HEK293 (cell line): Measurements from ENCODE around the gene BTF3.

Experiments used
- FEZF1 ChIP-seq: fragments of 450-650 bp; formaldehyde crosslinking; IDR thresholded peaks from 2 replicates; pipeline ENCODE4 v1.5.1; 2016; ENCODE audit warnings: missing biosample characterization, missing genetic modification characterization
- HOXC10 ChIP-seq: sonication (generic); formaldehyde crosslinking; IDR thresholded peaks from 2 replicates; pipeline ENCODE4 v1.8.1; 2023; ENCODE audit warnings: mild to moderate bottlenecking, missing genetic modification reagents
- KLF17 ChIP-seq: fragments of 450-650 bp; formaldehyde crosslinking; IDR thresholded peaks from 2 replicates; pipeline ENCODE4 v1.5.1; 2016; ENCODE audit warnings: missing biosample characterization, missing genetic modification characterization
- MEIS1 ChIP-seq: sonication (generic); formaldehyde crosslinking; IDR thresholded peaks from 2 replicates; pipeline ENCODE4 v1.8.1; 2022; ENCODE audit warnings: missing genetic modification reagents, mild to moderate bottlenecking, borderline replicate concordance
- REPIN1 ChIP-seq: fragments of 450-650 bp; formaldehyde crosslinking; IDR thresholded peaks from 2 replicates; pipeline ENCODE4 v1.5.1; 2017; ENCODE audit warnings: missing biosample characterization, missing genetic modification characterization, low read depth
- SP3 ChIP-seq: fragments of 450-650 bp; formaldehyde crosslinking; IDR thresholded peaks from 2 replicates; pipeline ENCODE4 v1.5.1; 2016; ENCODE audit warnings: missing biosample characterization, missing genetic modification characterization
- YY1 ChIP-seq: fragments of 450-650 bp; formaldehyde crosslinking; IDR thresholded peaks from 2 replicates; pipeline ENCODE4 v1.5.1; 2018; ENCODE audit warnings: missing biosample characterization, missing genetic modification characterization
- ZBTB1 ChIP-seq: fragments of 450-650 bp; formaldehyde crosslinking; IDR thresholded peaks from 2 replicates; pipeline ENCODE4 v1.5.1; 2016; ENCODE audit warnings: missing biosample characterization, missing genetic modification characterization
- ZBTB6 ChIP-seq: fragments of 450-650 bp; formaldehyde crosslinking; IDR thresholded peaks from 2 replicates; pipeline ENCODE4 v1.5.1; 2017; ENCODE audit warnings: missing biosample characterization, missing genetic modification characterization
- ZEB2 ChIP-seq: fragments of 450-650 bp; formaldehyde crosslinking; IDR thresholded peaks from 2 replicates; pipeline ENCODE4 v1.5.1; 2016; ENCODE audit warnings: missing biosample characterization, missing genetic modification characterization
- ZFP3 ChIP-seq: fragments of 450-650 bp; formaldehyde crosslinking; IDR thresholded peaks from 2 replicates; pipeline ENCODE4 v1.5.1; 2016; ENCODE audit warnings: low read depth, missing biosample characterization, missing genetic modification characterization
- ZNF148 ChIP-seq: fragments of 450-650 bp; formaldehyde crosslinking; IDR thresholded peaks from 2 replicates; pipeline ENCODE4 v1.5.0; 2017; ENCODE audit warnings: missing biosample characterization, missing genetic modification characterization, borderline replicate concordance
- ZNF16 ChIP-seq: fragments of 450-650 bp; formaldehyde crosslinking; IDR thresholded peaks from 2 replicates; pipeline ENCODE4 v1.5.1; 2016; ENCODE audit warnings: low read depth, missing biosample characterization, missing genetic modification characterization
- ZNF266 ChIP-seq: fragments of 450-650 bp; formaldehyde crosslinking; IDR thresholded peaks from 2 replicates; pipeline ENCODE4 v1.5.1; 2016; ENCODE audit warnings: missing biosample characterization, missing genetic modification characterization, low read depth
- ZNF280D ChIP-seq: fragments of 450-650 bp; formaldehyde crosslinking; IDR thresholded peaks from 2 replicates; pipeline ENCODE4 v1.5.1; 2016; ENCODE audit warnings: missing biosample characterization, missing genetic modification characterization
- ZNF292 ChIP-seq: fragments of 450-650 bp; formaldehyde crosslinking; IDR thresholded peaks from 2 replicates; pipeline ENCODE4 v1.5.1; 2016; ENCODE audit warnings: low read depth, missing biosample characterization, missing genetic modification characterization, borderline replicate concordance
- ZNF362 ChIP-seq: fragments of 450-650 bp; formaldehyde crosslinking; IDR thresholded peaks from 2 replicates; pipeline ENCODE4 v1.5.1; 2016; ENCODE audit warnings: missing biosample characterization, missing genetic modification characterization
- ZNF501 ChIP-seq: fragments of 450-650 bp; formaldehyde crosslinking; IDR thresholded peaks from 2 replicates; pipeline ENCODE4 v1.5.1; 2016; ENCODE audit warnings: missing biosample characterization, missing genetic modification characterization
- ZNF530 ChIP-seq: fragments of 450-650 bp; formaldehyde crosslinking; IDR thresholded peaks from 2 replicates; pipeline ENCODE4 v1.5.1; 2016; ENCODE audit warnings: low read depth, missing biosample characterization, missing genetic modification characterization
- ZNF571 ChIP-seq: fragments of 450-650 bp; formaldehyde crosslinking; IDR thresholded peaks from 2 replicates; pipeline ENCODE4 v1.5.0; 2017; ENCODE audit warnings: missing biosample characterization, missing genetic modification characterization
- ZNF585B ChIP-seq: fragments of 450-650 bp; formaldehyde crosslinking; IDR thresholded peaks from 2 replicates; pipeline ENCODE4 v1.5.1; 2016; ENCODE audit warnings: missing biosample characterization, missing genetic modification characterization
- ZNF639 ChIP-seq: fragments of 450-650 bp; formaldehyde crosslinking; IDR thresholded peaks from 2 replicates; pipeline ENCODE4 v1.5.1; 2016; ENCODE audit warnings: missing biosample characterization, missing genetic modification characterization
- ZNF660 ChIP-seq: fragments of 450-650 bp; IDR thresholded peaks from 2 replicates; pipeline ENCODE4 v1.5.1; 2018; ENCODE audit warnings: missing biosample characterization, mild to moderate bottlenecking, missing genetic modification characterization
- ZNF830 ChIP-seq: fragments of 450-650 bp; IDR thresholded peaks from 2 replicates; pipeline ENCODE4 v1.5.0; 2018; ENCODE audit warnings: missing biosample characterization, missing genetic modification characterization, low read depth, mild to moderate bottlenecking, moderate library complexity
- ZSCAN18 ChIP-seq: fragments of 450-650 bp; formaldehyde crosslinking; IDR thresholded peaks from 2 replicates; pipeline ENCODE4 v1.5.1; 2016; ENCODE audit warnings: missing biosample characterization, missing genetic modification characterization
- ZSCAN23 ChIP-seq: fragments of 450-650 bp; formaldehyde crosslinking; IDR thresholded peaks from 2 replicates; pipeline ENCODE4 v1.5.1; 2016; ENCODE audit warnings: missing biosample characterization, missing genetic modification characterization
- ZSCAN5A ChIP-seq: fragments of 450-650 bp; formaldehyde crosslinking; IDR thresholded peaks from 2 replicates; pipeline ENCODE4 v1.5.1; 2016; ENCODE audit warnings: missing biosample characterization, missing genetic modification characterization

The BTF3 gene

GRCh38 chr5:73448463-73449136 is 49.6 kb upstream of the BTF3 start, which contains the start of gene FOXD1 (continued):
- no peak for TF ChIP-seq ZNF148 (tag by site-specific recombination)
- no peak for TF ChIP-seq MEIS1
- TF ChIP-seq ZNF292 (tag by site-specific recombination), result no peak
- TF ChIP-seq ZNF571 (tag by site-specific recombination), result no peak
- TF ChIP-seq REPIN1, result no peak
- TF ChIP-seq ZNF660 (tag by site-specific recombination), result peak; percentile 18; the same call in 1 of the 2 replicates
- TF ChIP-seq YY1 (tag by site-specific recombination), result no peak
- no peak for TF ChIP-seq ZBTB6 (tag by site-specific recombination)
- TF ChIP-seq ZNF266, result no peak
- no peak for TF ChIP-seq ZSCAN23
- no peak for TF ChIP-seq ZBTB1
- peak; percentile 79 for TF ChIP-seq ZNF501
- TF ChIP-seq ZEB2 (tag by site-specific recombination), result peak; percentile 54; the same call in 1 of the 2 replicates
- TF ChIP-seq ZNF639, result no peak
- TF ChIP-seq ZNF362 (tag by site-specific recombination), result no peak
- no peak for TF ChIP-seq ZNF830 (tag by site-specific recombination)
- no peak for TF ChIP-seq ZNF16 (tag by site-specific recombination)
- TF ChIP-seq KLF17 (tag by site-specific recombination), result peak; percentile 62; the same call in 1 of the 2 replicates
- TF ChIP-seq FEZF1 (tag by site-specific recombination), result no peak
- no peak for TF ChIP-seq ZFP3 (tag by site-specific recombination)
- TF ChIP-seq ZNF280D (tag by site-specific recombination), result no peak
- no peak for TF ChIP-seq ZSCAN18
- peak; percentile 50; the same call in 1 of the 2 replicates for TF ChIP-seq SP3 (tag by site-specific recombination)
- 0 out of 2 replicates have a peak, but pooled peaks have one; percentile 41 for TF ChIP-seq HOXC10 (CRISPR knock-in tag)
- no peak for TF ChIP-seq ZSCAN5A
- no peak for TF ChIP-seq ZNF585B (tag by site-specific recombination)
- no peak for TF ChIP-seq ZNF530 (tag by site-specific recombination)
